GM10248 (cell line): ENCODE measurements around the gene SERGEF.

Source experiments
- CTCF ChIA-PET: fragments of 300-600 bp; sonication (Branson Sonifier 250); formaldehyde crosslinking; extraction: SDS; loops from one replicate; lab custom pipeline; 2021; ENCODE audit warnings: antibody characterized with exemption; lab: Yijun Ruan, JAX
- POLR2A ChIA-PET: fragments of 350-650 bp; sonication (Branson Sonifier 250); formaldehyde crosslinking; extraction: SDS; loops from one replicate; lab custom pipeline; 2020; ENCODE audit warnings: antibody characterized with exemption; lab: Yijun Ruan, JAX
- DNase-seq: peaks from one replicate; pipeline ENCODE4 v3.0.0; 2012; ENCODE audit errors: extremely low spot score
- CTCF ChIP-seq: IDR thresholded peaks from 2 replicates; pipeline ENCODE4 v1.5.1; 2012; ENCODE audit warnings: mild to moderate bottlenecking, low read depth; ENCODE audit errors: extremely low read depth, missing control alignments, control extremely low read depth

The SERGEF gene

DNA sequence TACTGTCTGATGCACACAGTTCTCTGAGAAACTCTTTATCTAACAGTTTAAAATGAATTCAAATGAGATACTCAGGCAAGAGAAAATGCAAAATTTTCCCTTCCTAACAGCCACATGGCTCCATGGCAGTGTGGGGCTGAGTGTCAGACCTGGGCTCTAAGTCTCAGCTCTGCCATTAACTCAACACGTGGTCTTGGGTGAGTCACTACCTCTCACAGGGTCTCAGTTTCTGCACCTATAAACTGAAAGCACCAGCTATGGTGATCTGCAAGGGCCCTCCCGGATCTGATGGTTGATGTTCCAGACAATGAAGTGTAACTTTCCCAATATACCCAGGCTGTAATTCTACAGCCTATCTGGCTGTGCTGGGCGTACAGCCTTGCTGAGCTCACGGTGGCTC, 207.8 kb downstream of the SERGEF start:
- CTCF ChIA-PET = interaction anchor here (0.9 kb wide), 1 partner anchor 20 kb away, joined by 3 read pairs; no protein-coding TSS in a partner anchor
- no peak for TF ChIP-seq CTCF
- DNase-seq = no peak
- POLR2A ChIA-PET = no interaction called here

GRCh38 chr11:17803754-17804334, 209.0 kb downstream of the SERGEF start:
- TF ChIP-seq CTCF = no peak
- DNase-seq = no peak
- ChIA-PET CTCF (no interaction called here), POLR2A (no interaction called here)

- DNase-seq = no peak
- ChIA-PET CTCF (interaction anchor here (0.9 to 1.0 kb wide), 2 partner anchors 11 to 63 kb away, joined by 3 read pairs; no protein-coding TSS in a partner anchor), POLR2A (no interaction called here)
- no peak for TF ChIP-seq CTCF
Measured at GRCh38 chr11:17802491-17802890, 210.4 kb downstream of the SERGEF start.

- CTCF ChIA-PET = interaction anchor here (0.7 kb wide), 1 partner anchor 14 kb away, joined by 3 read pairs; no protein-coding TSS in a partner anchor
- POLR2A ChIA-PET = interaction anchor here (0.6 kb wide), 1 partner anchor 724 kb away, joined by 4 read pairs; the partner anchor contains the start of gene RPS13
- DNase-seq = no peak
- no peak for TF ChIP-seq CTCF
Measured at GRCh38 chr11:17801166-17801565, 211.7 kb downstream of the SERGEF start.

- POLR2A ChIA-PET = no interaction called here
- CTCF ChIA-PET = no interaction called here
- no peak for TF ChIP-seq CTCF
- DNase-seq = no peak
Measured at GRCh38 chr11:17799147-17799546, 213.7 kb downstream of the SERGEF start.

DNA sequence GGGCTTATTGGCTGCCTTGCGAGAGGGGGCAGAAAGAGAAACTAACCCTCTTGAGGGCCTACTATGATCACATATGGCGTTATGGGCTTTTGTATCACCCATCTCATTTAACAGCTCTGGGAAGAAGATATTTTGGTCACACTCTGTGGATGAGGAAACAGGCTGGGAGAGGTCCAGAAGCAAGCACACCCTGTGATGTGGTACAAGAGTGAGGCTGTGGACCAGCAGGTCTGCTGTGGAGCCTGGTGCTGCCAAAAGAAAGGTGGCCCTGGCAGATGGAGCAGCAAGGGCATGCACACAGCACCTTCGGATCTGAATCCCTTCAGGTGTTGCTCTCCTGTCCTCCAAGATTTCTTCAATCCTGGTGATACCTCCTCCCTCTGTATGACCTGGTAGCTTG, 214.1 kb downstream of the SERGEF start:
- ChIA-PET POLR2A (no interaction called here), CTCF (no interaction called here)
- no peak for DNase-seq
- TF ChIP-seq CTCF = no peak
